HG03060 (cell line): ENCODE results near the gene ZNF648.
"Not testable (repeated sequence)": the region's sequence is repeated elsewhere in the genome, so short reads cannot be mapped to it uniquely, and the experiment has no call there.

Source experiments
- ATAC-seq: cut with Tn5 transposase; IDR thresholded peaks from one replicate; pipeline ENCODE4 v1.9.1; 2021; ENCODE audit warnings: low read depth, moderate number of reproducible peaks; ENCODE audit not compliant: unreplicated experiment

Gene ZNF648

GRCh38 chr1:182035097-182035770, 26.3 kb downstream of the ZNF648 start:
- no peak for ATAC-seq

DNA sequence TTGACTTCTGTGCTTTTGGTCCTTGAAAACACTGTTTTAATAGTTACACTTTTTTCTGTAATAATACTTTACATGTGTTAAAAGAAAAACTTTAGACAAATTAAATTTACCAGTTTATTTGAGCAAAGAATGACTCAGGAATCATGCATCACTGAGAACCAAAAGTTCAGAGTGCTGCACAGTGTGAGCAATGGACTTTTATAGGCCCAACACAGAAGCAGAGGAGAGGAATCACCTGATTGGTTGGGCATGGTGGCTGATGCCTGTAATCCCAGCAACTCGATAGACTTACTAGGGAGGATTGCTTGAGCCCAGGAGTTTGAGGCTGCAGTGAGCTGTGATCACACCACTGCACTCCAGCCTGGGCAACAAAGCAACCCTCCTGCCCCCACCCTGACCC, 29.3 kb downstream of the ZNF648 start:
- no peak for ATAC-seq

DNA sequence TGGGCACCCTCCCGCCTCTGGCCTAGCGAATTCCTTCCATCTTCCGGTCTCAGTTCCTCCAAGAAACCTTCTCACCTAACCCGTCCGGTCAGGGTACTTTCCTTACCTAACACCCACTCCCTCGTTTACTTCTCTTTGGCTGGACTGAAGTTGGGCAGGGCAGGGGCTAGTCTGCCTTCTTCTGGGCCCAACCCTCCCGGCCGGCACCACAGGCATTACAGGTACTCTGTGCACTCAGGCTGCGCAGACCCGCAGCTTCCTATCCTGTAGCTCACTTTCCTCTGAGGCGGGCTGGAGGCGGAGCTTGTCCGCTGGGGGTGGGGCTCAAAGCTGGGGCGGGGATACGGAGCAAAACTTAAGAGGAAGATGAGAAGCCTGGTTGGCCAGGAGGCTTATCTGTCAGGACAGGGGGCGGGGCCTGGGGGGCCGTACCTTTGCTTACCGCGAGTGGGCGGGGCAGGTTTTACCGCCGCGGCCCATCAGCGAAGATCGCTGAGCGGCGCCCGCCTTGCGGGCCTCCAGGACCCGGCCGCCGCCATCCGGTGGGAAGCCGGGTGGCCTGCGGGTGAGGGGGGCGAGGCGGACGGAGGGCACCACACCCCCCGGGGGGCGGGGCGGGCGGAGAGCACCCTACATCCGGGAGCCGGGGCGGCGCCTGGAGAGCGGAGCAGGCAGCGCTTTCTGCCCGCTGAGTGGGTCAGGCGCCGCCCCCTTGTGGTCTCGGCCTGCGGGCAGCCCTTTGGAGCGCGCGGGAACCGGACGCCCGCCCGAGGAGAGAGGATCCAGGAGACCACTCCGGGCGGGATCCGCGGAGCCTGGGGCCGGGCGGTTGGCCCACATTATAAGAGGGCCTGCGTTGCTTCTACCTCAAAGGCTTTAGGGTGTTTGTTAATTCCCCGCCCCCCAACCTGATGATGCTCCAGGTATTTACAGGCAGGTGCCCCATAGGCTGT, 31.9 kb downstream of the ZNF648 start:
- ATAC-seq, result peak; percentile 73

GRCh38 chr1:182029002-182029378, 32.5 kb downstream of the ZNF648 start:
- ATAC-seq, result no peak

GRCh38 chr1:182015360-182015759, 46.2 kb downstream of the ZNF648 start:
- no peak for ATAC-seq

DNA sequence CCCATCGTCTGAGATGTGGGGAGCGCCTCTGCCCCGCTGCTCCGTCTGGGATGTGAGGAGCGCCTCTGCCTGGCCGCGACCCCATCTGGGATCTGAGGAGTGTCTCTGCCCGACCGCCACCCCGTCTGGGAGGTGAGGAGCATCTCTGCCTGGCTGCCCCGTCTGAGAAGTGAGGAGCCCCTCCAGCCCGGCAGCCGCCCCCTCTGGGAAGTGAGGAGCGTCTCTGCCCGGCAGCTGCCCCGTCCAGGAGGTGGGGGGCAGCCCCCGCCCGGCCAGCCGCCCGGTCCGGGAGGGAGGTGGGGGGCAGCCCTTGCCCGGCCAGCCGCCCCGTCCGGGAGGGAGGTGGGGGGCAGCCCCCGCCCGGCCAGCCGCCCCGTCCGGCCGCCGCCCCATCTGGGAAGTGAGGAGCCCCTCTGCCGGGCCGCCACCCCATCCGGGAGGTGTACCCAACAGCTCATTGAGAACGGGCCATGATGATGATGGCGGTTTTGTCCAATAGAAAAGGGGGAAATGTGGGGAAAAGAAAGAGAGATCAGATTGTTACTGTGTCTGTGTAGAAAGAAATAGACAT, 50.6 kb downstream of the ZNF648 start:
- ATAC-seq, result not testable (repeated sequence)

DNA sequence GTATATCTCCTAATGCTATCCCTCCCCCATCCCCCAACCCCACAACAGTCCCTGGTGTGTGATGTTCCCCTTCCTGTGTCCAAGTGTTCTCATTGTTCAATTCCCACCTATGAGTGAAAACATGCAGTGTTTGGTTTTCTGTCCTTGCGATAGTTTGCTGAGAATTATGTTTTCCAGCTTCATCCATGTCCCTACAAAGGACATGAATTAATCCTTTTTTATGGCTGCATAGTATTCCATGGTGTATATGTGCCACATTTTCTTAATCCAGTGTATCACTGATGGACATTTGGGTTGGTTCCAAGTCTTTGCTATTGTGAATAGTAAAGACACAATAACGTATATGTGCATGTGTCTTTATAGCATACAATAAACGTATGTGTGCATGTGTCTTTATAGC, 56.1 kb downstream of the ZNF648 start:
- ATAC-seq, result not testable (repeated sequence)

DNA sequence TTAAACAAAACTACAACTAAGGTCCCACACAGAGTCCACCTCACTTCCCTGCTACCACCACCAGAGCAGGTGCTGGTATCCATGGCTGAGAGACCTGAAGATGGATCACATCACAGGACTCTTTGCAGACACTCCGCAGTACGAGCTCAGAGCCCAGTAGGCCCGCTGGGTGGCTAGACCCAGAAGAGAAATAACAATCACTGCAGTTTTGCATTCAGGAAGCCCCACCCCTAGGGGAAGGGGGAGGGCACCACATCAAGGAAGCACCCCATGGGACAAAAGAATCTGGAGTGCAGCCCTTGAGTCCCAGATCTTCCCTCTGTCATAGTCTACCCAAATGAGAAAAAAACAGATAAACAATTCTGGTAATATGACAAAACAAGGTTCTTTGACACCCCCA, 56.9 kb downstream of the ZNF648 start:
- no peak for ATAC-seq
